ENCODE measurements around the gene SLC13A1.

Gene SLC13A1

DNA sequence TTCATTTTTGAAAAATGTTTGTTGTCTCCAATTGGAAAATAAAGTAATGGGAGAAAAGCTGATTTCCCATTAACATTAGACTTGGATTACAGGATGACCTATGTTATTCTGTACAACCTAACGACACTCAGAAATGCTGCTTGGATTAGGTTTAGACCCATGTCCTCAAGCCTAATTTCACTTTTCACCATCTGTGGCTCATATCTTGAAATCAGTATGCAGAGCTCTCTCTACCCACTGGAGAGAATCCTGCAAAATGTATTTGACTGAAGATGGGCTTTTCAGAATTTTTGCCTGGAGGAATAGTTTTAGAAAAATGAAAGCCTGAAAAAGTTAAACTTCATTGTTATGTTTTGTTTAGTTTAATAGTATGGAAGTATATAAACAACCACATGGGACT is 63.8 kb downstream of the SLC13A1 start:
- TF ChIP-seq, protein P1, sequence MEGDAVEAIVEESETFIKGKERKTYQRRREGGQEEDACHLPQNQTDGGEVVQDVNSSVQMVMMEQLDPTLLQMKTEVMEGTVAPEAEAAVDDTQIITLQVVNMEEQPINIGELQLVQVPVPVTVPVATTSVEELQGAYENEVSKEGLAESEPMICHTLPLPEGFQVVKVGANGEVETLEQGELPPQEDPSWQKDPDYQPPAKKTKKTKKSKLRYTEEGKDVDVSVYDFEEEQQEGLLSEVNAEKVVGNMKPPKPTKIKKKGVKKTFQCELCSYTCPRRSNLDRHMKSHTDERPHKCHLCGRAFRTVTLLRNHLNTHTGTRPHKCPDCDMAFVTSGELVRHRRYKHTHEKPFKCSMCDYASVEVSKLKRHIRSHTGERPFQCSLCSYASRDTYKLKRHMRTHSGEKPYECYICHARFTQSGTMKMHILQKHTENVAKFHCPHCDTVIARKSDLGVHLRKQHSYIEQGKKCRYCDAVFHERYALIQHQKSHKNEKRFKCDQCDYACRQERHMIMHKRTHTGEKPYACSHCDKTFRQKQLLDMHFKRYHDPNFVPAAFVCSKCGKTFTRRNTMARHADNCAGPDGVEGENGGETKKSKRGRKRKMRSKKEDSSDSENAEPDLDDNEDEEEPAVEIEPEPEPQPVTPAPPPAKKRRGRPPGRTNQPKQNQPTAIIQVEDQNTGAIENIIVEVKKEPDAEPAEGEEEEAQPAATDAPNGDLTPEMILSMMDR (IDR thresholded peaks at IDR 0.05), result no peak

DNA sequence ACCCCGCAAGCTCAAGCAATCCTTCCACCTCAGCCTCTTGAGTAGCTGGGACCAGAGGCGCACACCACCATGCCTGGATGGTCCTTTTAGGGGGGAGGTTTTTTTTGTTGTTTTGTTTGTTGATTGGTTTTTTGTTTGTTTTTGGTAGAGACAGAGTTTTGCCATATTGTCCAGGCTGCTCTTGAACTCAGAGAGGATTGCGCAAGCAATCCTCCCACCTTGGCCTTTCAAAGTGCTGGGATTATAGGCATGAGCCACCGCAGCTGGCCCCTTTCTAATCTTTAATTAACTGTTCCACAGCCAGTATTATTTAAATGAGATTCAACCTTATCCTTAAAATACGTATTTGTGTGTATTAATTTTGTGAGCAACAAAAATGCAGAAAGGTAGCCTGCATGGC is 65.8 kb downstream of the SLC13A1 start:
- TF ChIP-seq, protein P1 (IDR thresholded peaks at IDR 0.05), result no peak

DNA sequence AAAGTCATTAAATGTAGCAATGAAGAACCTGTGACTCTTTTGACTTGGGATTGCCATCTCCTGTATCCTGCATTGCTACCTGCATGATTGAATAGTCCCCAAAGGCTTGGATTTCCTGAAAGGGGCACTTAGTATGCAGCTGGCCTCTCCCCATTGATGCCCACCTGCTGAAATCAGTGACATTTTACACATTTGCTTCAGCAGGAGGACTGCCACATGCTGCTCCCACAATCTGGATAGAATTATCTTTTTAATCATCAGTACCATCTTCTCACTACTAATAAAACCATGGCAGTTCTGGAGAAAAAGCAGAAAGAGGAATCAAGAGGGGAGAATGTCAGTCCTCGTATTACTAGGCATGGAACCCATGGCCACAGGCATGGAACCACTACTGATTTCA is 67.8 kb downstream of the SLC13A1 start:
- TF ChIP-seq, protein P1 (IDR thresholded peaks at IDR 0.05), result no peak

DNA sequence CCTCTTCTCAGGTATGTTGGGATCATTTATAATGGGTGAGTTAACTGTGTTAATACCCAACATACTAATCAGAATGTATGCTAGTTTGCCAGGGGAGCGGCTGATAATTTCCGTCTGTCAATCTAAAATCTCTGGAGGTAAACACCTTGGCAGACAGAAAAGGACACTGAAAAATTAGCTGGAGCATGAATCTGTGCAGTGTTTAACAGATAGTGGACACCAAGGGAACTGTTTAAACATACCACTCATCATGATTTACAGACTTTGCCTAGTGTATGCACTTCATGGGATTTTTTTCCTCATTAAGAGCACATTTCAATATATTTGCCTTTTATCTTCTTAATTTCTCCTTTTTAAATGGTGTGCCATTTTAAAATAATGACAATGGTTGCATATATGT is 68.2 kb downstream of the SLC13A1 start:
- TF ChIP-seq, protein P1 (IDR thresholded peaks at IDR 0.05), result no peak

DNA sequence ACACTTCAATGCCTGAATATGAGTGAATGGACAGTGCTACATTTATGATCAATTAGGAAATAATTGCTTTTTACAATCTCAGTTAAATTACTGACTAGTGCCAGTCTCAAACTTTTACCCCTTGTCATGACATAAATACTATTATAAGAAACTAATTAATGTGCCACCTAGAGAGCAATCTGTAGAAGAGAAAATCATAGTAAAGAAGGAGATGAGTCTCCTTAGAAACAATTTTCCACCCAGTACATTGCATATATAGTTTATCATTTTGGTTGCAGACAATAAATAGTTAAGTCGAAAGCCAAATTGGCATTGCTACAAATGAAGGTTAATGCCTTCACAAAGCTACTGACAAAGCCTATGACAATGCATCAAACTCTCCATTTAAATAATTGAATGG is 68.6 kb downstream of the SLC13A1 start:
- TF ChIP-seq, protein P1 (IDR thresholded peaks at IDR 0.05), result peak; percentile 39

DNA sequence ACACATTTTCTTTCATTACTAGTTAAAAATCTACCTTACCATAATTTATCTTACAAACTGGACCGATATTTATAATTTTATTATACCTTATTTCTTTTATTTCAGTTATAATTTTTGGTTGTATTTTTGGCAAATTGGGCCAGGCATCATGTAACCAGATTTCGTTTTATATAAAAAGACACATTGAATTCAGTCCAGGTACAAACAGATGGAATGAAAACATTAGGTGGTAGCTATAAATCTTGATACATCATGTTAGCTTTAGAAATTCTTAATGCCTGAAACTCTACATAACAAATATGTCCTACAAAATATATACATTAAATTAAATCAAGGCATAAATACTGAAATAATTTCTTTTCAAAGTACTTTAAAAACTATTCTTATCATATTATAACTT is 73.1 kb downstream of the SLC13A1 start:
- TF ChIP-seq, protein P1 (IDR thresholded peaks at IDR 0.05), result no peak

DNA sequence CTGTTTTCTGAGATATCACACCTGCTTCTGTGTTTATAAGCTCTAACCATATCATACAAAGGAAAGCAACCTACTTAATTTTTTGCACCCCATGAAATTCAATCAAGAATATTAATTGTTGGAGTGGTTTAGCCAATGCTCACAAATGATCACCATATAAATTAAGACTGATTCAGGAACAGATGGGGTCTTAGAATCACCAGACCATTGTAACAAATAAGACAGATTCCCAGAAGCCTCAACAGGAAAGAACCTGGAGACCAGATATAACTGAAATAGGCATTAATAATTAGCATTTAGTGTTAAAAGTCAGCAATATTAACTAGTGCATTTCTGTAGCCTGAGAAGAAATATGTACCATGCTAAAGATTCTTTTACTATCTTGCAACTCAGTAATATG is 73.6 kb downstream of the SLC13A1 start:
- TF ChIP-seq, protein P1 (IDR thresholded peaks at IDR 0.05), result no peak

DNA sequence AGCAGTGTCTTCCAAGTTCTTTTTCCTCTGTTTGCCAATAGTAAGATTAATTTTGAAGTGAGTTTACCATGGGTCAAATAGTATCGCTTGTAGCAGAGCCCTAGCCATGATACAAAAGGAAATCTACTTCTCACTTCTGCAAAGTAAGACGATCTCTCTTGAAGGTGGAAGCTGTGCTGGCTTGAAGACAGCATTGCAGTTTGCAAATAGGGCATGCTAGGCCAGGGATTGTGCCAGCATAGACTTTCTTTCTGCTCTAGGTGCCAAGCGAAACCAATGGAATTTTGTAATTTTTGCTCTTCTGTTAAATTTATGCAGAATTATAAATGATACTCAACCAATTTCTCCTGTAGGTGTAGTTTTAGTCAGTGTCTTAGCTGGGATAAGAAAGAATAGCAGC is 74.5 kb downstream of the SLC13A1 start:
- TF ChIP-seq, protein P1 (IDR thresholded peaks at IDR 0.05), result no peak

Data from LNCAP (cell line).